GM23338 (cell line): ENCODE measurements around the gene ACSF2. TPM values are rescaled to one million over a fixed set of nuclear protein-coding genes. Genes with fewer than 3 reads are reported as not detected.

Experiments
- ATAC-seq: fragments of 200-7000 bp; cut with Tn5 transposase; 3 replicates; pipeline ENCODE4 v1.9.1; 2020
- DNase-seq: peaks from one replicate; pipeline ENCODE4 v3.0.0-alpha.2; 2015; ENCODE audit warnings: low spot score
- H2AFZ ChIP-seq: fragments of 200-600 bp; sonication (generic); 2 replicates; pipeline ENCODE4 v1.8.0; 2016; ENCODE audit warnings: antibody characterized with exemption, mild to moderate bottlenecking, moderate library complexity
- H3F3A ChIP-seq: fragments of 200-600 bp; sonication (generic); replicated peaks from 2 replicates; pipeline ENCODE4 v1.8.0; 2017; ENCODE audit warnings: antibody characterized with exemption, mixed run types, low read depth
- H3K27ac ChIP-seq: fragments of 200-600 bp; sonication (generic); 2 replicates; pipeline ENCODE4 v1.6.1; 2016; ENCODE audit warnings: low read depth
- H3K27me3 ChIP-seq: fragments of 200-600 bp; sonication (generic); 2 replicates; pipeline ENCODE4 v1.8.0; 2016; ENCODE audit warnings: mild to moderate bottlenecking, mixed run types, moderate library complexity; ENCODE audit not compliant: insufficient read depth
- H3K36me3 ChIP-seq: fragments of 200-600 bp; sonication (generic); 2 replicates; pipeline ENCODE4 v1.8.0; 2016; ENCODE audit warnings: mild to moderate bottlenecking; ENCODE audit not compliant: insufficient read depth
- H3K4me1 ChIP-seq: fragments of 200-600 bp; sonication (generic); 2 replicates; pipeline ENCODE4 v1.8.0; 2016; ENCODE audit warnings: mild to moderate bottlenecking, moderate library complexity; ENCODE audit not compliant: insufficient read depth
- H3K4me2 ChIP-seq: fragments of 200-600 bp; sonication (generic); 2 replicates; pipeline ENCODE4 v1.7.1; 2017; ENCODE audit warnings: mixed run types
- H3K4me3 ChIP-seq: fragments of 200-600 bp; sonication (generic); 2 replicates; pipeline ENCODE4 v1.6.1; 2016; ENCODE audit warnings: mixed run types
- H3K79me2 ChIP-seq: fragments of 200-600 bp; sonication (generic); replicated peaks from 2 replicates; pipeline ENCODE4 v1.8.0; 2017; ENCODE audit warnings: mild to moderate bottlenecking; ENCODE audit not compliant: insufficient read depth
- H3K9me2 ChIP-seq: fragments of 200-600 bp; sonication (generic); 2 replicates; pipeline ENCODE4 v1.8.0; 2017; ENCODE audit not compliant: insufficient read depth
- H4K20me1 ChIP-seq: fragments of 200-600 bp; sonication (generic); replicated peaks from 2 replicates; pipeline ENCODE4 v1.8.0; 2017; ENCODE audit warnings: mild to moderate bottlenecking; ENCODE audit not compliant: insufficient read depth
- H3K27ac Mint-ChIP-seq: 2 replicates; pipeline ENCODE4 v1.8.0; 2020; ENCODE audit warnings: inconsistent platforms, mild to moderate bottlenecking, moderate library complexity, mixed read lengths
- H3K27me3 Mint-ChIP-seq: 3 replicates; pipeline ENCODE4 v1.8.0; 2022; ENCODE audit warnings: low read depth, mild to moderate bottlenecking, moderate library complexity, mixed read lengths, inconsistent platforms; ENCODE audit not compliant: insufficient read depth, poor library complexity
- H3K36me3 Mint-ChIP-seq: 3 replicates; pipeline ENCODE4 v1.8.0; 2021; ENCODE audit warnings: low read depth, mild to moderate bottlenecking, inconsistent platforms, moderate library complexity, mixed read lengths
- H3K4me1 Mint-ChIP-seq: 3 replicates; pipeline ENCODE4 v1.8.0; 2020; ENCODE audit warnings: mild to moderate bottlenecking, inconsistent platforms, mixed read lengths
- H3K4me3 Mint-ChIP-seq: 3 replicates; pipeline ENCODE4 v1.8.0; 2021; ENCODE audit warnings: moderate library complexity, mild to moderate bottlenecking, inconsistent platforms, mixed read lengths
- H3K9me3 Mint-ChIP-seq: 3 replicates; pipeline ENCODE4 v1.8.0; 2020; ENCODE audit warnings: moderate library complexity, mild to moderate bottlenecking, inconsistent platforms, mixed read lengths
- EZH2phosphoT487 ChIP-seq: fragments of 200-600 bp; sonication (generic); IDR thresholded peaks from one replicate; pipeline ENCODE4 v1.8.1; 2018; ENCODE audit warnings: antibody characterized with exemption; ENCODE audit not compliant: unreplicated experiment
- NANOG ChIP-seq: IDR thresholded peaks from 2 replicates; pipeline ENCODE4 v1.6.1; 2016; ENCODE audit warnings: antibody characterized with exemption, borderline replicate concordance
- polyA plus RNA-seq: library from polyadenylated mRNA; unstranded; fragments of >200 nt; fragmentation: Nextera tagmentation; extraction: Ambion mirVana; gene quantifications from 2 replicates; pipeline ENCODE4 v1.2.1, GENCODE V29; 2016
- total RNA-seq: library from RNA; depleted of rRNA; stranded (reverse); fragments of >200 nt; shearing (Covaris generic); gene quantifications from 2 replicates; pipeline ENCODE4 v1.2.3, GENCODE V29; 2014
- TF ChIP-seq, protein P1 (sequence below): IDR thresholded peaks from one replicate; pipeline ENCODE4 v1.6.1; 2018; ENCODE audit warnings: antibody characterized with exemption; ENCODE audit not compliant: unreplicated experiment
- TF ChIP-seq, protein P2 (sequence below), 2 experiments: fragments of 200-600 bp in 1 of 2; sonication (generic) in 1 of 2; conservative IDR thresholded peaks; 2 replicates each; pipeline versions ENCODE4 v1.5.1 to v1.6.1; 2016 to 2017; ENCODE audit warnings: antibody characterized with exemption in 2 of 2, low read depth in 2 of 2, mild to moderate bottlenecking in 2 of 2, moderate library complexity in 1 of 2

The ACSF2 gene
- total and polyA plus RNA-seq, 2 experiments from 2014 or later = 6.9 to 12.4 TPM

DNA sequence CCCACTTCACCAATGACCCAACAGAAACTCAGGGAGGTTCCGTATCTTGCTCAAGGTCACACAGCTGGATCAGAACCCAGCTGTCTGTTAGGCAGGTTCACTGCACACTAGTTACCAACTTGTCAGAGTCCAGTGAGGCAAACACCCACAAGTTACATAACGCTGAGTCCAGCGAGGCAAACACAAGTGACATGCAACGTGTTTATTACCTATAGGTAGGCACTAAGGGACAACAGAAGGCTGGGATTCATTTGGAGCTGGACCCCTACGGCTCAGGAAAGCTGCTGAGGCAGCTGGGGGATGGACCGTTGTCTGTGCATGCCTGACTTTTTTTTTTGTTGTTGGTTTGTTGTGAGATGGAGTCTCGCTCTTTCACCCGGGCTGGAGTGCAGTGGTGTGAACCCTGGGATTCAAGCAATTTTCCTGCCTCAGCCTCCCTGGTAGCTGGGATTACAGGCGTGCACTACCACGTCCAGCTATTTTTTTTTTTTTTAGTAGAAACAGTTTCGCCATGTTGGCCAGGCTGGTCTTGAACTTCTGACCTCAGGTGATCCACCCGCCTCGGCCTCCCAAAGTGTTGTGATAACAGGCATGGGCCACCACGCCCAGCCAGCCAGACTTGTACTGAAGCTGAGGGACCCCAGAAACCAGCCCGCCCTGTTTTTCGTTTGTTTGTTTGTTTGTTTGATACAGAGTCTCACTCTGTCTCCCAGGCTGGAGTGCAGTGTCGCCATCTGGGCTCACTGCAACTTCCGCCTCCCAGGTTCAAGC, 50.7 kb downstream of the ACSF2 start (continued):
- TF ChIP-seq, protein P1, sequence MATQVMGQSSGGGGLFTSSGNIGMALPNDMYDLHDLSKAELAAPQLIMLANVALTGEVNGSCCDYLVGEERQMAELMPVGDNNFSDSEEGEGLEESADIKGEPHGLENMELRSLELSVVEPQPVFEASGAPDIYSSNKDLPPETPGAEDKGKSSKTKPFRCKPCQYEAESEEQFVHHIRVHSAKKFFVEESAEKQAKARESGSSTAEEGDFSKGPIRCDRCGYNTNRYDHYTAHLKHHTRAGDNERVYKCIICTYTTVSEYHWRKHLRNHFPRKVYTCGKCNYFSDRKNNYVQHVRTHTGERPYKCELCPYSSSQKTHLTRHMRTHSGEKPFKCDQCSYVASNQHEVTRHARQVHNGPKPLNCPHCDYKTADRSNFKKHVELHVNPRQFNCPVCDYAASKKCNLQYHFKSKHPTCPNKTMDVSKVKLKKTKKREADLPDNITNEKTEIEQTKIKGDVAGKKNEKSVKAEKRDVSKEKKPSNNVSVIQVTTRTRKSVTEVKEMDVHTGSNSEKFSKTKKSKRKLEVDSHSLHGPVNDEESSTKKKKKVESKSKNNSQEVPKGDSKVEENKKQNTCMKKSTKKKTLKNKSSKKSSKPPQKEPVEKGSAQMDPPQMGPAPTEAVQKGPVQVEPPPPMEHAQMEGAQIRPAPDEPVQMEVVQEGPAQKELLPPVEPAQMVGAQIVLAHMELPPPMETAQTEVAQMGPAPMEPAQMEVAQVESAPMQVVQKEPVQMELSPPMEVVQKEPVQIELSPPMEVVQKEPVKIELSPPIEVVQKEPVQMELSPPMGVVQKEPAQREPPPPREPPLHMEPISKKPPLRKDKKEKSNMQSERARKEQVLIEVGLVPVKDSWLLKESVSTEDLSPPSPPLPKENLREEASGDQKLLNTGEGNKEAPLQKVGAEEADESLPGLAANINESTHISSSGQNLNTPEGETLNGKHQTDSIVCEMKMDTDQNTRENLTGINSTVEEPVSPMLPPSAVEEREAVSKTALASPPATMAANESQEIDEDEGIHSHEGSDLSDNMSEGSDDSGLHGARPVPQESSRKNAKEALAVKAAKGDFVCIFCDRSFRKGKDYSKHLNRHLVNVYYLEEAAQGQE = no peak
- TF ChIP-seq NANOG (no peak), EZH2phosphoT487 (no peak)

DNA sequence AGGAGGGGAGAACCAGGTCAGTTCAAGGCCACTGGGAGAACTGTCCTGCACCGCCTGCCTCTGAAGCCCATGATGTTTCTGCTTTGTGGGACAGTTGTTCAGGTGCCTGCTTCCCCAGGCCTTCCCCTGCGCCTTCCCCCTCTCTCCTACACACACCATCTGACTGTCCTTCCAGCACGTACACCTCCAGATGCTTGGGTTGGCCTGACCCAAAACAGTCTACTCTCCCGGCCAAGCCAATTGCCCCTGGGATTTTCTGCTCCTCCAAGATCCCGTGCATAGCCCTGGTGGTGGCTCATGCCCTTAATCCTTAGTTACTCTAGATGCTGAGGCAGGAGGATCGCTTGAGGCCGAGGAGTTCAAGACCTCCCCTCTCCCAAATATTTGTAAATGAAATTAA, 52.0 kb downstream of the ACSF2 start:
- Histone ChIP-seq H3K9me2 (no peaks in the 10 kb centered on the region), H3K4me1 (peaks cover 6% of the 10 kb centered on the region; the same call in 1 of the 2 replicates), H3K36me3 (no peaks in the 10 kb centered on the region), H3K27ac (no peak overlapping the region), H3K4me3 (peak overlapping the region; percentile 93), H3F3A (0 out of 2 replicates have a peak, but pooled peaks cover 16% of the 10 kb centered on the region), H3K79me2 (no peaks in the 10 kb centered on the region), H3K4me2 (peak overlapping the region; percentile 88), H3K27me3 (peaks cover 11% of the 10 kb centered on the region; the same call in 1 of the 2 replicates), H4K20me1 (no peaks in the 10 kb centered on the region), H2AFZ (peak overlapping the region; percentile 100)
- H3K4me1 Mint-ChIP-seq = peaks cover 16% of the 10 kb centered on the region
- no peaks in the 10 kb centered on the region; the same call in 2 of the 3 replicates for H3K9me3 Mint-ChIP-seq
- peak overlapping the region; percentile 76 for H3K4me3 Mint-ChIP-seq
- H3K27ac Mint-ChIP-seq = peak overlapping the region; percentile 23; the same call in 1 of the 2 replicates
- no peak for DNase-seq
- H3K27me3 Mint-ChIP-seq = peaks cover 11% of the 10 kb centered on the region
- ATAC-seq = no peak; the same call in 2 of the 3 replicates
- peaks cover 8% of the 10 kb centered on the region; the same call in 2 of the 3 replicates for H3K36me3 Mint-ChIP-seq
- TF ChIP-seq, protein P2, sequence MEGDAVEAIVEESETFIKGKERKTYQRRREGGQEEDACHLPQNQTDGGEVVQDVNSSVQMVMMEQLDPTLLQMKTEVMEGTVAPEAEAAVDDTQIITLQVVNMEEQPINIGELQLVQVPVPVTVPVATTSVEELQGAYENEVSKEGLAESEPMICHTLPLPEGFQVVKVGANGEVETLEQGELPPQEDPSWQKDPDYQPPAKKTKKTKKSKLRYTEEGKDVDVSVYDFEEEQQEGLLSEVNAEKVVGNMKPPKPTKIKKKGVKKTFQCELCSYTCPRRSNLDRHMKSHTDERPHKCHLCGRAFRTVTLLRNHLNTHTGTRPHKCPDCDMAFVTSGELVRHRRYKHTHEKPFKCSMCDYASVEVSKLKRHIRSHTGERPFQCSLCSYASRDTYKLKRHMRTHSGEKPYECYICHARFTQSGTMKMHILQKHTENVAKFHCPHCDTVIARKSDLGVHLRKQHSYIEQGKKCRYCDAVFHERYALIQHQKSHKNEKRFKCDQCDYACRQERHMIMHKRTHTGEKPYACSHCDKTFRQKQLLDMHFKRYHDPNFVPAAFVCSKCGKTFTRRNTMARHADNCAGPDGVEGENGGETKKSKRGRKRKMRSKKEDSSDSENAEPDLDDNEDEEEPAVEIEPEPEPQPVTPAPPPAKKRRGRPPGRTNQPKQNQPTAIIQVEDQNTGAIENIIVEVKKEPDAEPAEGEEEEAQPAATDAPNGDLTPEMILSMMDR (conservative IDR thresholded peaks at IDR 0.05; ENCODE audit: low read depth in 2 of 2) = no peak
